GM18858 (cell line): ENCODE measurements around the gene B4GALT5.
A peak's percentile ranks its signal among the peaks of the same experiment; 100 is the strongest.
"Not testable (repeated sequence)": the region's sequence is repeated elsewhere in the genome, so short reads cannot be mapped to it uniquely, and the experiment has no call there.

Source experiments
- ATAC-seq: cut with Tn5 transposase; IDR thresholded peaks from one replicate; pipeline ENCODE4 v1.9.1; 2021; ENCODE audit not compliant: unreplicated experiment

Gene B4GALT5

DNA sequence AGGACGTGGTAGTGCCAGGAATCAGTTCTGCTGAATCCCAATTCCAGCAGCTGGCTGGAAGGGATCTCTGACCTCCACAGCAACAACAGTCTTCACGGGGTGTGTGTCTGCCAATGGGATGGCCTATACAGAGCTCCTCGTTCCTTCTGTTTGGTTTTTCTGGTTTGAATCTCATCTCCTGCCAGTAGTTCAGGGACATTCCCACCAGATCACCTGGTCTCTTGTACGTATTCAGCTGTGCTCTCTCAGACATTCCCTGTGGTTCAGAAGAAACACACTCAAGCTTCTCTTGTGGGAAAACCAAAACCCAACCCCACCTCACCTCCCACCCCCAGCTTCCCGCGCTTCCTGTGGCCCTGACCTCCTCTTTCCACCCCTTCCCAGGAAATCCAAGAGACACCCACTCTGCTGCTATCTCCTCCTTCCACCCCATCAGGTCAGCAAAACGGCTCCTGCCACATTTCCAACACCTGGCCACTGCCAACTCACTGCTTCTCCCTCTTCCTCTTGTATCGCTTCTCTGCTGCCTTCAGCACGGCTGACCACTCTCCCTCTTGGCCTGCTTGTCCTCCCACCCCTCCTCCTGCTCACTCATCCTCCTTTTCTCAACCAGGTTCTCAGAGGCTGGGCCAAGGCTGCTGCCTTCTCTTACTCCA, 82.5 kb downstream of the B4GALT5 start:
- ATAC-seq = peak; percentile 21

DNA sequence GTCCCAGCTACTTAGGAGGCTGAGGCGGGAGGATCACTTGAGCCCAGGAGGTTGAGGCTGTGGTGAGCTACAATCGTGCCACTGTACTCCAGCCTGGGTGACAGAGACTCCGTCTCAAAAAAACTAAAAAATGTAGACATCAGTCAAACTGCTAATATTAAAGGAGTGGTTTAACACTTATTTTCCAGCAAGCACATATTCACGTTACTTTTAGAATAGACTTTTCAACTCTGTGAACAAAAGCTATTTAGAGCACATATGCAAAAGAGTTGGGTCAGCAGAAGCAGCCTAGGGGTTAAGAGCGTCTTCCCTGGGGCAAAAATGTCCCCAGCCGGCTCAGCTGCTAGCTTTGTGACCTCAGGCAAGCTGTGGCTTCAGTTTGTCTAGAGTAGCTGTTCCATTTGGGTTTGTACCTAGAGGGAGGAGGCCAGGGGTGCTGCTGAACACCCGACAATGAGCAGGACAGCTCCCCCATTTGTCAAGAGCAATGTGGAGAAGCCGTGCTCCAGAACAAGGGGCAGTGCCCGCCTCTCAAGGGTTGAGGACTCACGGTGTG, 83.2 kb downstream of the B4GALT5 start:
- ATAC-seq = peak; percentile 54

DNA sequence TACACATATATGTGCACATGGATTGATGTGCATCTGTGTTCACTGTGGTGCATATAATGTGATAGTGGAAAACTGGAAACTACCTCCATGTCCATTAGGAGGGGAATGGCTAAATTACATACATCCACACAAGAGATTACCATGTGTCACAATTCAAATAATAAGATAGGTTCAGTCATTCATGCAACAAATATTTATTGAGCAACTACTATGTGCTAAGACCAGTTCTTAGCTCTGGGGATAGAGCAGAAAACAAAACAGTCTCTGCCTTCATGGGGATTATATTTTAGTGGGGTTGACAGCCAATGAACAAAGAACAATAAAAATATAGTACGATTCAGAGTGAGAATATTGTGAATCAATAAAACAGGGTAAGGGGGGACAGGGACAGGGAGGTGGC, 84.1 kb downstream of the B4GALT5 start:
- ATAC-seq = no peak

DNA sequence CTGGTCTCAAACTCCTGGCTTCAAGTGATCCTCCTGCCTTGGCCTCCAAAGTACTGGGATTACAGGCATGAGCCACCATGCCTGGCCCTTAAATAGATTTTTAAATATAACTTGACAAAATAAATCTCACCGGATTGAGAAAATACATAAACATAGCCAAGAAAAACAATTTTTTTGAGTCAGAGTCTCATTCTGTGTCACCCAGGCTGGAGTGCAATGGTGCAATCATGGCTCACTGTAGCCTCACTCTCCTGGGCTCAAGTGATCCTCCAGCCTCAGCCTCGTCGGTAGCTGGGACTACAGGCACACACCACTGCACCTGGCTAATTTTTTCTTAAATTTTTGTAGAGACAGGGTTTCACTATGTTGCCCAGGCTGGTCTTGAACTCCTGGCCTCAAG, 85.4 kb downstream of the B4GALT5 start:
- ATAC-seq = not testable (repeated sequence)

DNA sequence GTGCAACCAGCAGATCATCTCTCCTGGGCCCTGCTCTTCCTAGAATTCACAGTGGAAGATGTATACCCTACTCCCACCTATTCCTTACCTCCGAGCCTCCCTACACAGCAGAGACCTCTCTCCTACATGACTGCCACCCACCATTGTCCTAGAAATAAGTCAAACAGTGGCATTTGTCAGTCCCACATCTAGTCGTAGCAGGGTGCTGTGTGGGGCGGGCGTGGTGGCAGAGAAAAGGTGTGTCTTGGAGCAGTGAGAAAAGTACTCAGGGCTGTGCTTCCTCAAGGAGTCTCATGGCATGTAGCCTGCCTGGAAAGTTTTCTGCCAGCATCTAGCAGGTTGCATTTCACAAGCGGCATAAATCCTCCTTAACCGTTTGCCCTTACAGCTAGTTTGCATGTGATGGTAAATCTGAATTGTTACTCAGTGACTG, 86.3 kb downstream of the B4GALT5 start:
- no peak for ATAC-seq

DNA sequence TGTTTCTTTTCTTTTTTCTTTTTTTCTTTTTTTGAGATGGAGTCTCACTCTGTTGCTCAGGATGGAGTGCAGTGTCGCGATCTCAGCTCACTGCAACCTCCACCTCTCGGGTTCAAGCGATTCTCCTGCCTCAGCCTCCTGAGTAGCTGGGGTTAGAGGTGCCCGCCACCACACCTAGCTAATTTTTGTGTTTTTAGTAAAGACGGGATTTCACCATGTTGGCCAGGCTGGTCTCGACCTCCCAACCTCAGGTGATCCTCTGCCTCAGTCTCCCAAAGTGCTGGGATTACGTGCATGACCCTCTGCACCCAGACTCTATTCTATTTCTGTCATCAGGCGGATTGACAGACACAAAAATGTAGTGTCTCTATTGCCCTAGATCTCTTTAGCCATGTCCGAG, 88.7 kb downstream of the B4GALT5 start:
- not testable (repeated sequence) for ATAC-seq

DNA sequence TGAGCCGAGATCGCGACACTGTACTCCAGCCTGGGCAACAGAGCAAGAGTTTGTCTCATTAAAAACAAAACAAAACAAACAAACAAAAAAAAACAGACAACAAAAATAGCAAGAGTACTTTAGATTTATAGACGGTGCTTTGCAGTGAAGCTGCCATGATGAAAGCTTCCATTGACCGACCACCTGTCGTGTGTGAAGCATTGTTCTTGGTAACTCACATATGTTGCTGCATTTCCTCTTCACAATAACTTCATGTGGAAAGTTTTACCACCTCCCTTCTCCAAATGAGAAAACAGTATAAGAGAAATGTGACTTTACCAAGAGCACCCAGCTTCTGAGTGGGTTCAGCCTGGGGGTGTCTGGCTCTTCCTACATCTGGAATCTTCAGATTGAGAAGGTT, 89.4 kb downstream of the B4GALT5 start:
- ATAC-seq = no peak

DNA sequence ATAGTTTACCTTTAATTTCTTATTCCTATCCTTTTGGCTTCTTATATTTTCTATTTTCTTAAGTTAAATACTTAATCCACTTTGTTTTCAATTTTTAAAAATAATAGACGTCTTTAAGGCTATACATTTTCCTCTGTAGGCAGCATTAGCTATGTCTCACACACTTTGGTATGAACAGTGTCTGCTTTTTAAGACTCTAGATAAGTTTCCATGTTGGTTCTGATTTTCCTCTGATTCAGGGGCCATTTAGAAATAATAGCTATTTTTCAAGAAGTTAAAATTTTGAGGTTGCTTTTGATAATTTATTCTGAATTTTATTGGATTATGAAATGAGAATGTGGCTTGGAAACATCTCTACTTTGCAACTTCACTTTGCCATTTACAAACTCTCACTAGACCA, 91.4 kb downstream of the B4GALT5 start:
- ATAC-seq = no peak

DNA sequence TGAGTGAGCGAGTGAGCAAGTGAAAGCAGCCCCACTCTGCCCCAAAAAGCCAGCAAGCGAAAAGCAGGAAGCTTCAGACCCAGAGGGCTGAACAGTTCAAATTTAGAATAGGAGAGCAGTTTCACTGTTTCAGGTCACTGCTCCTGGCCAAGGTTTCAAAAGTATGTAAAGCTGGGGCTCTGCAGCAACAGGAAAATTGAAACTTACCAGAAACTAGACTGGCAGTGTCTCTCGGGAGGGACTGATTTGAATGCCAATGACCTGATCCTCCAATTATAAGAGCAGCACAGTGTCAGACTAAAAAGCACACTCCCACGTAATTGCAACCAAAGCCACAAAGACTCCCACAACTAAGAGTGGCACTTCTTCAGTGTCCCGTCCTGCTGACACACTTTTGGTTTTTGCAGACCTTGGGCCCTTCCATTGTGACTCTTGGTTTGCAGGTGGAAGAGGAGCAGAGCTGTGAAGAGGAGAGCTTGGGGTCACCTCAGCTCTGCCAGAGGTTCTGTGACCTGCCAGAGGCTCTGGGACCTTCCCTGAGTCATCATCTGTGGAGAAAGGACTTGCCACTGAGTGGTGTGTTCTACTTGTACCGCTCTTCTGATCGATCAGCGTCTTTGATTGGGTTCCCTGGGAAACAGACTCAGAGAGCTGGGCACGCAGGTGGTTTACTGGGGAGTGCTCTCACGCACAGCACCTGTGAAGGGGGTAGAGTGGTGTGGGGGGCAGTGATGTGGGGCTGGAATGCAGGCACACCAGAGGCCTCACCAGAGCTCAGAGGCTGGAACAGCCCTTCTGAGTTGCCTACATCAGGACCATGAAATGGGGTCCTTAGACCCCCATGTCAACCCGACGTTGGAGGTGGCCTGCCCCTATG, 93.1 kb downstream of the B4GALT5 start:
- peak; percentile 79 for ATAC-seq

DNA sequence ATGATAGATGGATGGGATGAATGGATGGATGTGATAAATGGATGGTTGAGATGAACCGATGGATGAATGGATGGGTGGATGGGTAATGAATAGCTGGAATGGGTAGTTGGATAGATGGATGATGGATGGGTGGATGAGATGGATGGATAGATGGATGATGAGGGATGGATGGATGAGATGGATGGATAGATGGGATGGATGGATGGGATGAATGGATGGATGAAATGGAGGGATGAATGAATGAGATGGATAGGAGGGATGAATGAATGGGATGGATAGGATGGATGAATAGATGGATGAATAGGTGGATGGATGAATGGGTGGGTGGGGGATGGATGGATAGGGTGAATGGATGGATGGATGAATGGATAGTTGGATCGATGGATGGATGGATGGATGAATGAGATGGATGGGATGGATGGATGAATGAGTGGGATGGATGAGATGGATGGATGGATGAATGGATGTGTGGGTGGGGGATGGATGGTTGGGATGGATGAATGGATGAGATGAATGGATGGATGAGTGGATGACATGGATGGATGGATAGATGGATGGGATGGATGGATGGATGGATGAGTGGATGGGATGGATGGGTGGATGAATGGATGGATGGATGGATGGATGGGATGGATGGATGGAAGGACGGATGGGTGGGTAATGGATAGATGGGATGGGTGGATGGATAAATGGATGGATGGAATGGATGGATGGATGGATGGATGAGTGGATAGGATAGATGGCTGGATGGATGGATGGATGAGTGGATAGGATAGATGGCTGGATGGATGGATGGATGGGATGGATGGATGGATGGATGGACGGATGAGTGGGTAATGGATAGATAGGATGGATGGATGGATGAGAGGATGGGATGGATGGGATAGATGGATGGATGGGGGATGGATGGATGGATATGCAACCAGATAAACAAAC, 94.3 kb downstream of the B4GALT5 start:
- ATAC-seq = no peak

DNA sequence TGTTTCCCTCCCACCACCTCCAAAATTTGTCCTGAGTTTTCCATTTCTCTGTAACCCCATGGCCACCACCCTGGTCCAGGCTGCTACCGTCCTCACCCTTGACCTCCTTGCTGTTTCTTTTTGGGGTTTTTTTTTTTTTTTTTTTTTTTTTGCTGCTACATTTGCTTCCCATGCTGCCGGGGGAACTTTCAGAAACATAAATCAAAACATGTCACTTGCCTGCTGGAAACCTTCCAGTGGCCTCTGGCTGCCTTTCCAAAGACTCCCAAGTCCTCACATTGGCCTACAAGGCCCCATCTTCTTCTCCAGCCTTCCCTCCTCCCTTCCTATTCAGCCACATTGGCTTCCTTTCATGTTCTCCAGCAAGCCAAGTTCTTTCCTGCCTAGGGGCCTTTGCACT, 95.4 kb downstream of the B4GALT5 start:
- ATAC-seq = no peak

DNA sequence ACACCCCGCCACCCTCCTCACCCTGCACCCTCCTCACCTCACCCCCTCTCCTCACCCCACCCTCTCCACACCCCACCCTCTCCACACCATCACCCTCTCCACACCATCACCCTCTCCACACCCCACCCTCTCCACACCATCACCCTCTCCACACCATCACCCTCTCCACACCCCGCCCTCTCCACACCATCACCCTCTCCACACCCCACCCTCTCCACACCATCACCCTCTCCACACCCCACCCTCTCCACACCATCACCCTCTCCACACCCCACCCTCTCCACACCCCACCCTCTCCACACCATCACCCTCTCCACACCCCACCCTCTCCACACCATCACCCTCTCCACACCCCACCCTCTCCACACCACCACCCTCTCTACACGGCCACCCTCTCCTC, 96.3 kb downstream of the B4GALT5 start:
- ATAC-seq = not testable (repeated sequence)

DNA sequence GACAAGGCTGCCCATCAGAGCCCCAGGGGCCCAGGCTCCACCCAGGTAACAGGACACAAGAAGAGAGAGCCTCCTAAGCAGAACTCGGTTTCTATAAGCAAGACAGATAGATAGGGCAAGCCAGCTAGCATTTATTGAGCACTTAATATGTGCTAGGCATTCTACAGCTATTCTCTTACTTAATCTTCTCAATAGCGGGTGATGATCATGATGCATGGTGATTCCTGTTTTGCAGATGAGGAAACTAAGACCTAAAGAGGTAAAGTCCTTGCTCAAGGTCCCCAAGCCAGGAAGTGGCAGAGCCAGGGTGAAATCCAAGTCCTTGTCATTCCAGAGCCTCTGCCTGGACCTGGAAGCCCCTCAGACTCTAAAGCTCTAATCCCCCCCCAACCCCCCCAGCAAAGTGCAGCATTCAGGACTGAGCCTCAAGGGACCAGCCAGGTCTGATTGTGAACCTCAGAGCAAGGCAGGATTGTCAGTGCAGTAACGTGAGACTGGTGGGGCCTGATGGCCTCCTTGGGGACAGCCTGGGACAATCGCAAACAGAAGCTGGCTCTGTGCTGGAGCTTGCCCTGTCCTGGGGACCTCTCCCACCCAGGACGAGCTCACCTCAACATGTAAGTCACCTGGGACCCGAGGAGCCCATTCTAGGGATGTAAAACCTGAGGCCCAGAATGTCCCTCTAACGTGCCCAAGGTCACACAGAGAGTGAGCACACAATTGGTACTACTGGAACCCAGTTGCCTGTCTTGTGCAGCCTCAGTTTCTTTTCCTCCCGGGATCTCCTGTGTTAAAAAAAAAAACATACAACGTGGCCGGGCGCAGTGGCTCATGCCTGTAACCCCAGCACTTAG, 97.3 kb downstream of the B4GALT5 start:
- ATAC-seq = no peak

DNA sequence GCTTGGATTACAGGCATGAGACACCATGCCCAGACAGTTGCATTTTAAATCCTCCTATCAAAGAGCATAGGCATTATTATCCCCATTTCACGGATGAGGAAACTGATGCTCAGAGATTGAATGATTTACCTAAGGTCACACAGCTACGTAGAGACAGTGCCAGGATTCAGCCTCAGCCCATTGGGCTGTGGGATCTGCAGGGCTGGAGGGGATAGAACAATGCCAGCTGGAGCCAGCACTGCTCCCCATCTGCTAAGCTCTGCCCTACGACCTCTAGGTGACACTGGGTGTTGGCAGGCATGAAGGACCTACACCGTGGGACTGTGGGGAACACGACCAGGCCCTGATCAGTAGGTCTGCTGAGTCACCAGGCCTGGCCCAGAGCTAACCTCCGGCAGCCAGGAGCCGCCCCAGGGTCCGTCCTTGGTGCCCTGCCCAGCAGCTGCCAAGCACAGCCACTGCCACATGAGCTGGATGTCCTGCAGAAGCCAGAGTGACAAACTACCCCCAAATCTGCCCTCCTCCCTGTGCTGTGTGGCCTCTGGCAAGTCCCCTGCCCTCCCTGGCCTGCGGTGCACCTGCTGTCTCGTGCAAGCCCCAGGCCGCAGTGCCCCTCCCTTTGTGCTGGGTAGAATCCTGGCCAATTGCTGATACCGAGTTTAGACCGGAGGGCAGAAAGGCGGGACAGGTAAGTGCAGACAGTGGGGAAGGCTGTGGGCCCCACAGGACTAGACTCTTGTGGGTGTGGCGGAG, 98.1 kb downstream of the B4GALT5 start:
- no peak for ATAC-seq

DNA sequence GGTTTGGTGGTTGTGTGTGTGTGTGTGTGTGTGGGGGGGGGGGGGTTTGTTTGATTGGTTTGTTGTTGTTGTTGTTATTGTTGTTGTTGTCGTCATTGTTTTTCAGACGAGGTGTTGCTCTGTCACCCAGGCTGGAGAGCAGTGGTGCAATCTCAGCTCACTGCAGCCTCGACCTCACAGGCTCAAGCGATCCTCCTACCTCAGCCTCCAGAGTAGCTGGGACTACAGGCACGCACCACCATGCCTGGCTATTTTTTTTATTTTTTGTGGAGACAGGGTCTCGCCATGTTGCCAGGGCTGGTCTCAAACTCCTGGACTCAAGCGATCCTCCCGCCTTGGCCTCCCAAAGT, 98.7 kb downstream of the B4GALT5 start:
- not testable (repeated sequence) for ATAC-seq

DNA sequence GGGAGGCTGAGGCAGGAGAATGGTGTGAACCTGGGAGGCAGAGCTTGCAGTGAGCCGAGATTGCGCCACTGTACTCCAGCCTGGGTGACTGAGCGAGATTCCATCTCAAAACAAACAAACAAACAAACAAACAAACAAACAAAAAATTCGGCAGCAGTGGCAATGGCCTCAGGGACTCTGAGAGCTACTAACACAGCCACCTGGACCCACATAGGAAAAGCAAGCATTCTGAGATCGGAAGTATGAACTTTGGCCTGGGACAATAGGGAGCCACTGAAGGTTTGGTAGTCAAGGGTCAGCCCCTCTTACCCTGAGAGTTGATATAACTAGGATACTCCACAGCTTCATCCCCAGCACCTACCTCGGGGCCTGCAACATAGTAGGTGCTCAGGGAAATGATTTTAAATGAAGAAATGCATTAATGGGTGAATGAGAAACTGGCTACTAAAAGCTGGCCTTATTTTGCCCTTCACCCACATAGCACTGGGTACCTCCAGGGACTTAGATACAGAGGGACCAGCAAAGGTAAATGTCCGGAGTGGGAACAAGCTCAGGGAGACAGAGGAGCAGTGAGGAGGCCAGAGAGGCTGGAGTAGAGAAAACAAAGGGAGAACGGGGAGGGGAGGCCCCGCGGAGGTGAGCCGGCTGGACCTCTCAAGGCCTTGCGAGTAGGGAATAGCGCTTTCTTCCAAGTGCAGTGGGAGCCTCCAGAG, 99.2 kb downstream of the B4GALT5 start:
- ATAC-seq = no peak

DNA sequence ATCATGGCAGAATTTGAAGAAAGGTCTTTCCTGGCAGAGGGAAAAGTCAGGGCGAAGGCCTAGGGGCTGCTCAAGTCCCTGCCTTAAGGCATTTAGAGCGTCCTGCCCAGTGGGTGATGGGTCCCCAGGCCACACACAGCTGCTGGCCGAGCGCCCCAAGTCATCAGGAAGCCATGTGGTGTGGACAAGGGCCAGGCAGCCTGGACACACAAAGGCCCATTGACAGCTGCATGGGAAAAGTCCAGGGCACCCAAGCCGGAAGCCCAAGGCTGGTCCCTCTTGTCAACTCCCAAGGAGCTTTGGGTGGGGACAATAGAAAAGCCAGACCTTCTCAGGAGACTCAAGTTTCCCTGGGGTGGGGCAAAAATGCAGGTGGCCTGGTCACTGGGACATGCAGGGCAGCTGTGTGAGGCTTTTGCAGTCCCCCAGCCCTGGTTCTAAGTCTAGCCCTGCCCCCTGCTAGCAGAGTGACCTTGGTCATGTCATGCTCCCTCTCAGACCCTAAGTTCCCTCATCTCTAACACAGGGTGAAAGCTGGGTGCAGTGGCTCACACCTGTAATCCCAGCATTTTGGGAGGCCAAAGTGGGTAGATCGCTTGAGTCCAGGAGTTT, 101.4 kb downstream of the B4GALT5 start:
- ATAC-seq = no peak

DNA sequence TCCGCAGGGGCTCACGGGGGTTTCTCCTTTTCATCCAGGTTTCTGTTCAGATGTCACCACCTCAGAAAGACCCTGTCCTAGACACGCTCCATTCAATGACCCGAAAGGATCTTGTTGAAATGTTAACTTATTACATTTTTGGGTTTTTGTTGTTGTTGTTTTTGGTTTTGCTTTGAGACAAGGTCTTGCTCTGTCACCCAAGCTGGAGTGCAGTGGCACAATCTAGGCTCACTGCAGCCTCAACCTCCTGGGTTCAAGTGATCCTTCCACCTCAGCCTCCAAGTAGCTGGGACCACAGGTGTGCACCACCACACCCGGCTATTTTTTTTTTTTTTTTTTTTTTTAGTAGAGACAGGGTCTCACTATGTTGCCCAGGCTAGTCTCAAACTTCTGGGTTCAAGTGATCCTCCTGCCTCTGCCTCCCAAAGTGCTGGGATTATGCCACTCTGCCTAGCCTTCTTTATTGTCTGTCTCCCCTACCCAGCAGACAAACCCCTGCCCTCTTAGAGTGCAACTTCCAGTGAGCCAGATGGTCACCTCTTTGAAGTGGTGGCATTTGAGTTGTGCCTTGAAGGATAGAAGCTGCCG, 102.0 kb downstream of the B4GALT5 start:
- not testable (repeated sequence) for ATAC-seq
